Smooth muscle cell (in vitro differentiated cells): ENCODE measurements around the gene SMIM27. TPM values are rescaled to one million over a fixed set of nuclear protein-coding genes. Genes with fewer than 3 reads are reported as not detected.
A peak's percentile ranks its signal among the peaks of the same experiment; 100 is the strongest.

Experiments used
- DNase-seq: peaks from one replicate; lab custom pipeline; 2025; ENCODE audit not compliant: unreplicated experiment; lab: John Stamatoyannopoulos, UW
- H2AFZ ChIP-seq: fragments of 200-600 bp; sonication (generic); 2 replicates; pipeline ENCODE4 v1.6.0; 2016; ENCODE audit warnings: antibody characterized with exemption, low read depth, mild to moderate bottlenecking
- H3F3A ChIP-seq: fragments of 200-600 bp; sonication (generic); 2 replicates; pipeline ENCODE4 v1.6.0; 2017; ENCODE audit warnings: antibody characterized with exemption, low read depth
- H3K27ac ChIP-seq: fragments of 200-600 bp; sonication (generic); 2 replicates; pipeline ENCODE4 v1.5.1; 2016; ENCODE audit warnings: low read depth, mild to moderate bottlenecking
- H3K27me3 ChIP-seq: fragments of 200-600 bp; sonication (generic); 2 replicates; pipeline ENCODE4 v1.6.1; 2016; ENCODE audit warnings: low read depth, mild to moderate bottlenecking
- H3K36me3 ChIP-seq: fragments of 200-600 bp; sonication (generic); 2 replicates; pipeline ENCODE4 v1.5.1; 2016; ENCODE audit warnings: low read depth
- H3K4me1 ChIP-seq: fragments of 200-600 bp; sonication (generic); 2 replicates; pipeline ENCODE4 v1.5.1; 2016; ENCODE audit warnings: low read depth
- H3K4me2 ChIP-seq: fragments of 200-600 bp; sonication (generic); 2 replicates; pipeline ENCODE4 v1.6.0; 2016; ENCODE audit warnings: mild to moderate bottlenecking
- H3K4me3 ChIP-seq: fragments of 200-600 bp; sonication (generic); 2 replicates; pipeline ENCODE4 v1.5.1; 2016; ENCODE audit warnings: mild to moderate bottlenecking
- H3K79me2 ChIP-seq: fragments of 200-600 bp; sonication (generic); 2 replicates; pipeline ENCODE4 v1.6.0; 2016; ENCODE audit warnings: low read depth, mild to moderate bottlenecking
- H3K9ac ChIP-seq: fragments of 200-600 bp; sonication (generic); 2 replicates; pipeline ENCODE4 v1.6.0; 2016; ENCODE audit warnings: low read depth
- H3K9me3 ChIP-seq: fragments of 200-600 bp; sonication (generic); replicated peaks from 2 replicates; pipeline ENCODE4 v1.5.1; 2016; ENCODE audit warnings: low read depth
- H4K20me1 ChIP-seq: fragments of 200-600 bp; sonication (generic); 2 replicates; pipeline ENCODE4 v1.6.0; 2016; ENCODE audit warnings: low read depth
- CTCF ChIP-seq: fragments of 200-600 bp; sonication (generic); IDR thresholded peaks from 2 replicates; pipeline ENCODE4 v1.5.1; 2017; ENCODE audit warnings: borderline replicate concordance, mild to moderate bottlenecking, antibody characterized with exemption; ENCODE audit not compliant: insufficient read depth, poor library complexity, severe bottlenecking
- WGBS: methylation state at CpG from one replicate; pipeline ENCODE4 v1.1.7; 2016; ENCODE audit warnings: low lambda C conversion rate; 5-methylcytosine and 5-hydroxymethylcytosine counted together
- polyA plus RNA-seq: library from polyadenylated mRNA; unstranded; fragments of >200 nt; fragmentation: Nextera tagmentation; extraction: Ambion mirVana; gene quantifications from 2 replicates; pipeline ENCODE4 v1.2.1, GENCODE V29; 2016
- total RNA-seq: library from RNA; depleted of rRNA; stranded (reverse); fragments of >200 nt; gene quantifications from 2 replicates; pipeline ENCODE4 v1.2.3, GENCODE V29; 2014

SMIM27 gene
- total and polyA plus RNA-seq, 2 experiments from 2014 or later: 2.9 to 36.6 TPM

- Histone ChIP-seq H3K4me3 (peak within 1 kb of the TSS; percentile 95), H2AFZ (peak within 1 kb of the TSS; percentile 93), H3K9ac (peak within 1 kb of the TSS; percentile 84), H3K4me1 (peaks cover 20% of the 10 kb centered on the region), H3K36me3 (no peaks in the 10 kb centered on the region), H3K27ac (peak within 1 kb of the TSS; percentile 93), H3K9me3 (no peaks in the 10 kb centered on the region), H3K4me2 (peak within 1 kb of the TSS; percentile 97), H3F3A (no peaks in the 10 kb centered on the region), H3K79me2 (peaks cover 38% of the 10 kb centered on the region), H3K27me3 (no peaks in the 10 kb centered on the region), H4K20me1 (peaks cover 6% of the 10 kb centered on the region)
- under 1% methylated on average over 36 of the region's 36 CpGs for WGBS
- no peak for TF ChIP-seq CTCF
- DNase-seq: peak; percentile 72
Measured at GRCh38 chr9:32572900-32573523, 20.9 kb downstream of the SMIM27 start, which contains the start of gene NDUFB6. NDUFB6 (minus strand) TSS chr9:32573159; CDS start chr9:32573060, 99 bp downstream.

- H2AFZ ChIP-seq: peak overlapping the region; percentile 93
- H4K20me1 ChIP-seq: peaks cover 6% of the 10 kb centered on the region
- H3K4me3 ChIP-seq: peak overlapping the region; percentile 95
- no peaks in the 10 kb centered on the region for H3F3A ChIP-seq
- H3K4me2 ChIP-seq: peak overlapping the region; percentile 97
- H3K9ac ChIP-seq: no peak overlapping the region
- no peak for DNase-seq
- H3K4me1 ChIP-seq: peaks cover 20% of the 10 kb centered on the region
- H3K79me2 ChIP-seq: peaks cover 37% of the 10 kb centered on the region
- no peaks in the 10 kb centered on the region for H3K9me3 ChIP-seq
- no peaks in the 10 kb centered on the region for H3K36me3 ChIP-seq
- WGBS: 91% methylated on average over 7 of the region's 7 CpGs
- H3K27me3 ChIP-seq: no peaks in the 10 kb centered on the region
- TF ChIP-seq CTCF: no peak
- H3K27ac ChIP-seq: peak overlapping the region; percentile 93
Measured at GRCh38 chr9:32573821-32574220, 21.7 kb downstream of the SMIM27 start.

GRCh38 chr9:32574858-32575257 lies 22.7 kb downstream of the SMIM27 start:
- H3K4me3 ChIP-seq: no peak overlapping the region
- H2AFZ ChIP-seq: no peak overlapping the region

More at GRCh38 chr9:32574858-32575257, 22.7 kb downstream of the SMIM27 start:
- DNase-seq: no peak
- Histone ChIP-seq H3K9ac (no peak overlapping the region), H3K27ac (no peak overlapping the region), H3F3A (no peaks in the 10 kb centered on the region), H3K4me1 (peaks cover 20% of the 10 kb centered on the region), H4K20me1 (peaks cover 6% of the 10 kb centered on the region), H3K27me3 (no peaks in the 10 kb centered on the region), H3K79me2 (peaks cover 27% of the 10 kb centered on the region), H3K36me3 (no peaks in the 10 kb centered on the region), H3K9me3 (no peaks in the 10 kb centered on the region), H3K4me2 (no peak overlapping the region)
- TF ChIP-seq CTCF: no peak
- WGBS: 91% methylated on average over 1 of the region's 1 CpG
